GM10266 (cell line): ENCODE measurements around the gene SLC13A3.
"Not testable (repeated sequence)": the region's sequence is repeated elsewhere in the genome, so short reads cannot be mapped to it uniquely, and the experiment has no call there.

ENCODE experiments used
- DNase-seq: peaks from one replicate; pipeline ENCODE4 v3.0.0; 2012; ENCODE audit errors: extremely low spot score
- CTCF ChIP-seq: IDR thresholded peaks from 2 replicates; pipeline ENCODE4 v1.5.1; 2012; ENCODE audit warnings: mild to moderate bottlenecking, low read depth; ENCODE audit not compliant: control insufficient read depth, insufficient read depth; ENCODE audit errors: missing control alignments

The SLC13A3 gene

GRCh38 chr20:46678516-46678915, 27.3 kb upstream of the SLC13A3 start:
- no peak for DNase-seq
- TF ChIP-seq CTCF, result no peak

DNA sequence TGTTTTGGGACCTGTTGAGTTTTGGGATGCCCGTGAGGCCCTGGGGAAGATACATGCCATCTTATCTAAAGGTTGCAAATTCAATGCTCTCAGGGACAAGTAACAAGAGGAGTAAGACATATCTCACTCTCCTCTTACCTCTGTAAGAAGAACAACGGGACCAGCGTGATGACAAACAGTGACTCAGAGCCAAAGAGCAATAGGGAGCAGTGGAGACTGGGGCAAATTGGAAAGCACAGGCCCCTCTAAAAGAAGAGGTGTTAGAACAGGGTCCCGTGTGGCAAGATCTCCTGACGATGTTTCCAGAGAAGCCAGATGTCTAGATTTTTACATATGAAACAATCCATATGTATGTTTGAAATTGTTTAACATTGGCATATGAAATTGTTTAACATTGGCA, 26.3 kb upstream of the SLC13A3 start:
- no peak for TF ChIP-seq CTCF

DNA sequence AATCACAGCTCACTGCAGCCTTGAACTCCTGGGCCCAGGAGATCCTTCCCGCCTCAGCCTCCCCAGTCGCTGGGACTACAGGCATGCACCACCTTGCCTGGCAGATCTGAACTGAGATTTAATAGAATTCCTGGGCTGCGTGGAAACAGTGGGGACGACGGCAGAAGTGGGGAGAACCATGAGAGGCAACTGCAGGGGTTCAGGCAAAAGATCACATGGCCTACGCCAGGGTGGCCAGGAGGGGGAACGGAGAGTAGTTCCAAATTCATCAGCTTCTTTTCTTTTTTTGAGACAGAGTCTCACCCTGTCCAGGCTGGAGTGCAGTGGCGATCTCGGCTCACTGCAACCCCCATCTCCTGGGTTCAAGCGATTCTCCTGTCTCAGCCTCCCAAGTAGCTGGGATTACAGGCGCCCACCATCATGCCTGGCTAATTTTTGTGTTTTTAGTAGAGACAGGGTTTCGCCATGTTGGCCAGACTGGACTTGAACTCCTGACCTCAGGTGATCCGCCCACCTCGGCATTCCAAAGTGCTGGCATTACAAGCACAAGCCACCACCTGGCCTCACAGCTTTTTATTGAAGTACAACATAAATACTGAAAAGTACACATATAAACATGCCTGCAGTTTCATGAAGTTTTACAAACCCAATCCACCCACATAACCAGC, 25.5 kb upstream of the SLC13A3 start:
- not testable (repeated sequence) for DNase-seq

More for the DNA sequence above, 26.3 kb upstream of the SLC13A3 start:
- no peak for DNase-seq

GRCh38 chr20:46674253-46675083, 23.2 kb upstream of the SLC13A3 start:
- TF ChIP-seq CTCF, result no peak
- DNase-seq, result no peak

- DNase-seq, result no peak
- no peak for TF ChIP-seq CTCF
Measured at GRCh38 chr20:46673394-46674252, 22.4 kb upstream of the SLC13A3 start.

GRCh38 chr20:46672543-46673148, 21.4 kb upstream of the SLC13A3 start:
- TF ChIP-seq CTCF, result no peak
- no peak for DNase-seq

- no peak for TF ChIP-seq CTCF
- no peak for DNase-seq
Measured at GRCh38 chr20:46671866-46672542, 20.7 kb upstream of the SLC13A3 start.
